CD4-positive, alpha-beta T cell treated with Interleukin-4 for 1 hour (primary cell): ENCODE results near the gene DUSP3.

Experiments
- DNase-seq, 2 donors: peaks; one replicate each; pipeline ENCODE4 v3.0.0-alpha.2; 2020 to 2022

The DUSP3 gene

DNA sequence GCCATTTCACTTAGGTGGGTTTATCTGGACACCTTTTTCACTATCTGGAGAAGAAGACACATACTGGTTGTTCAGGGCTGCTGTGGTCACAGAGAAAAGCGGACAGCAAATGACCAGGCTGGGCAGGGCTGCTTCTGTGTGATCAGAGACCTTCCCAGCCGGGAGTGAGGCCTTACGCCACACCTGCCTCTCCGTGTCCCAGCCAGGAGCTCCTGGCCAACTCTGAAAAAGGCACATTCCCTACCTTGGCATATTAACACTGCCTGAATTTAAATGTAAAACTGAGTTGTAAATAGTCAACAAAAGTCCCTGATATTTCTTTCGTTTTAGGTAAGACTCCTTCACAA is 11.1 kb downstream of the DUSP3 start:
- no peak for DNase-seq

DNA sequence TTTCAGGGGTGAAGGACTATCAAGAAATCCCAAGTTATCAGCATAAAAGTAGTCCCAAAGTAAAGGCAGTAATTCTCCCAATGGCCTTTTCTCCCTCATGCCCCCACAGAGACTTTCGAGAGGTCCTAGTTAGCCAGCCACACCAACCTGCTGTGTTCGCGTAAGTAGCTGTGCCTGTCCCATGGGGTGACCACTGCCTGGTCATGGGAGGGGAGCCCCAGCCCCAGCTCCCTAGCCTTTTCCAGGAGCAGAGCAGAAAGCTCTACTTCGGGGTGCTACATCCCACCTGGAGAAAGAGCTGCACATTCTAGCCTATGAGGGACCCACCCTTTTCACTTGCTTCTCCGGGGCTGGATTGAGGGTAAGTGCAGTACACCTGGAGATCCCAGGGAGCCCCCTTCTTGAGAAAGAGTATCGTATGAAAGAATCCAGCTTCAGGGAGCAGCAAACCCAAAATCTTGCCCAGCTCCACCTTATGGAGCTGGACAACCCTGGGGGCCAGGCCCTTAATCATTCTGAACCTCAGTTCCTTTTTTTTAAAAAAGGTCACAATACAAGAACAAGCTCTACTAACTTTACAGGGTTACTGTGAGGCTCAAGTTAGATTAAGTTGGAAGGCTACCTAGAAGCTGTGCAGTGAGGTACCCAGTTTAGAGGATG is 11.6 kb downstream of the DUSP3 start:
- DNase-seq = no peak

DNA sequence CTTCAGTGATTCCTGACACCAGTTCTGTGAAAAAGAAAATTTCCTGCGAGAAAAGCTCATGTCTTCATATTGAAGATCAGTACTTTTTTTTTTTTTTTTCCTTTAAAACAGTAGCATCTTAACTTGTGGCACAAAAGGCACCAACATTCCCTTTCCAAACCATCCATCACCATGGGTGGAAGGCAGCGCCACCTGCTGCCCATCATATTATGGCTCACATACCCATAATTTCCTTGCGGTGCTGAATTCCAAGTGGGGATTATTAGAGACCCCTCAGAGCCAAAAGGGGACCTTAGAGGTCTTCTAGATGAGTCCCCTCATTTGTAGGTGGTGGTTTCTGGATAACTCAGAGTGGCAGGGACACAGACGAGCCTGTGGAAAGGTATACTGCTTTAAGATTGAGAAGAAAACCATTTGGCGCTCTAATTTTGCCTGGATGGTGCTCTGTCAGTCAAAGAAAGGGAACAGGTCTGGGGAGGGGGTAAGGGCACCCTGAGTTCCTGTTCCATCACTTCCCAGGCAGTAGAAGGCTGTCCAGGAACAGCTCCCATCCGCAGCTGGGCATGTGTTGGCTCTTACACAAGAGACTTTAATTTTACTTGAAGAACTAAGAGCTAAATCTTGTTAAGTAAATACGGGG is 12.2 kb downstream of the DUSP3 start:
- DNase-seq = peak in 1 of 2 donors; percentile 34

DNA sequence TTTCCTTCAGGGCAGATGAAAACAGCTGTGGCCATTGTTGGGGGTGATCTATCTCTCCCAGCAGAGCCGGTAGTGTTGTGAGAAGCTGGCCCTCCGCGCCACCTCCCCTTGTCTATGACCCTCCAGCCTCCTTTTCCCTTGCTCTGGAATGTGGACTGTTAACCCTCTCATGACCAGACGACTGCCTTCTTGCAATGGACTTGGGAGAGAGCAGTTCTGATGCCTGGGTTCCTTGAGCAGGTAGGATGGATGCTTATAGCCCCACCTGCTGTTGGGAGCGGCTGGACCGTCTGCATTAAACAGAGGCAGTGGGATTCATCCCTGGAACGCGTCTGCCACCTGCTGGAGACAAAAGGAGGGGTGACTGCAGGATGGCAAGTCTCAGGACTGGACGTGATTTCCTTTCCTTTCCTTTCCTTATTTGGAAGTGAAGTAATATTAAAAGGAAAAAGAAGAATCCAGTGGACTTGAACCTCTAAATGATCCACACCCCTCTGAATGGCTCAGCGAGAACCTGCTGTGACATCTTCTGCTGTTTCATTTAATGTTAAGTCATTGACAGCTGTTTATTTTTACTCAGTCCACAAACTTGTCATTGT is 18.4 kb downstream of the DUSP3 start:
- peak; percentile 86 to 88 for DNase-seq

DNA sequence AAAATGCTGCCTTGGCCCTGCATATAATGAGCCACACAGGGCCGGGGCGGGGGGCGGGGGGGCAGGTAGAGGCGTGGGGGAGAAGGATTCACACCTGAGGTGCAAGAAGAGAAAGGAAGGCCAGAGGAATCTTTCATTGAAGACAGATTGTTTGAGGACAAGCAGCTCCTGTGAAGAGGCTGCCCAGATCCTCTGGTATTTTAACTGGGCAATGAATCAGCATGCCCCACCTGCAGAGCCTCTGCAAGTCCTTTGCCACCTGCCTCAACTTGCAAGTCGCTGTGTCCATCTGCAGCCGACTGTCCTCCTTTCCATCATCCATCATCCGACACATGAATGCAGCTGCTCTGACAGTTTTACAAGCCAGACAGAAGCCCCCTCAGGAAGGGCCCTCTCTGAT is 18.9 kb downstream of the DUSP3 start:
- DNase-seq = no peak

DNA sequence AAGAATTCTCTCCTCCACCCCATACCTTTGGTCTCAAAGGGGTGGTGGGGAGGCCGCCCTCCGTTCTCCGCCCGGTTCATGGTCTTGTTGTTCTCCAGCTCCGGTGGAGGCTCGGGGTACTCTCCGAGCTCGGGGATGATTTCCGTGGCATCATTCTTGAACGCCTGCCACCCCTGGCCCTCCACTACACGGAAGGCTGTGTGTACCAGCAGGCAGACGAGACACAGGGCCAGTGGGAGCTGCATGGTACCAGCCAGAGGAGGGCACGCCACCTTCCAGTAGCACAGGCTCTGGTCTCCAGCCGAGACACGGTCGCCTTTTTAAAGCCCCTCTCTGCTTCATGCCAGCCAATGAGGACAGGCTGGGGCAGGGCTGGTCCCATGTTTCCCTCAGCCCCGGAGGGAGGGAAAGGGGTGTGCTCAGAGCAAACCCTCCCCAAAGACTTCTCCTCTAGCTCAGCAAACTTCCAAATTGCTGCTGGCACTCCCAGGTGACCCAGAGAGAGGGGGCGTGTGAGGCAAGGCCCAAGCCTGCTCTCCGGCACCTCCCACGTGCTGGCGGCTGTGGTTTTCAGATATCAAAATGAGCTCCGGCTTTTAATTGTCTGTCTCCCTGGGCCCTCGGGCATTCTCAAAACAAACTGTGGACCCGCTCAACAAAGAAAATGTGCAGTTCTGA is 20.1 kb downstream of the DUSP3 start, which contains the start of gene SOST:
Gene SOST, minus strand, starts transcription at position 295 of the 678 bp plus-strand sequence. Its CDS starts 50 bp downstream, at position 245.
- DNase-seq = no peak

DNA sequence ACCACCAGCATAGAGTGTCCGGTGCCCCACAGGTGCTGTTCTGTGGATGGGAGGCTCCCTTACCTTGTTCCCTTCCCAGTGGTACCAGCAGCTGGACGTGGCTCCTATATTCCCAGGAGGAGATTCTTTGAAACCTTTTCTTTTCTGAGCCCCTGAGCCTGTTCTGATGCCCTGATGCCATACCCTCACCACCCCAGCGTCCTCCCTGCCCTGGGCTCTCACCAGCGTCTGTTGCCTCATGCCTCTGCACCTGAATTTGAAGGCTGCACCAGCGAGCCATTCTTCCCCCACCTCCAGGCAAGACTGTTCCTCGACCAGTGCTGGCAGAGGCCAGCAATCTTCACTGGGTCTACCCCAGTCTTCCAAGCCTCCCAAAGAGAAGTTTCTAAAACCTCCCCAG is 20.7 kb downstream of the DUSP3 start:
- no peak for DNase-seq

DNA sequence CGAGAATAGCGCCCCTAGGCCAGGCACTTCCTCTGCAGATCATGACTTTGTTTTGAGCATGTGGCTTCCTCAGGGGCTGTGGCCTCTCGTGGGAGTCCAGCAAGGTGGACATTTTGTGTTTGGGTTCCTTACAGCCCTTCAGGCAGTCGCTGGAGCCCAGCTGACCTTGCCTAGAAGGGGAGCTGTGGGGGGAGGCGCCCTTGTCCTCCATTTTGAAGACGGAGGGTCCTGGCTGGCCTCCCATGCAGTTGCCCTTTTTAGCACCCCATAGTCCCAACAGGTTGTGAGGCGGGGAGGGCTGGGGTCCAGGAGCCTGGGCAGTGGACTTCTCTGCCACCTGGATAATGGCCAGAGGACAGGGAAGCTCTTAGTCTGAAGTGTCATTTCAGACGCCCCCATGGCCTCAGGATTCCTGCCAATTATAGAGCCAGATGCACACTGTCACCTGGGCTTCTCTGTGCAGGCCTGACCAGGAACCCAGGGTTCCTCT is 21.6 kb downstream of the DUSP3 start:
- no peak for DNase-seq

DNA sequence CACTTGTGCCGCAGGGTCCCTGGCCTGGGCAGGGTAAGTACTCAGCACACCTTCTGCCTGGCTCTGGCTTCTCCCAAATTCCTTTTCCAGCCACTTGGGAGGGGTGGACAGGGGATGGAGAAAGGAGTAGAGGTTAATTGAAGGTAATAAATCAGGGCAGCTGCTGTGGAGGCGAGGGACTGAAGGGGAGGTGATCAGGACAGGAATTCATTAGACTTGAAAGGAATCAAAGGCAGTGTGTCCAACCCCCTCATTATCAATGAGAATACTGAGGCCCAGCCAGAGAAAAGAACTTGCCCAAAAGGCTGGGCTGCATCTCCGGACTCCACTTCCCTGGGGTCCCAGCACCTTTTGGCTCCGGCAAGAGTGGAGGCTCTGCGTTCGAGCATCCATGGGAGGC is 22.6 kb downstream of the DUSP3 start:
- no peak for DNase-seq

DNA sequence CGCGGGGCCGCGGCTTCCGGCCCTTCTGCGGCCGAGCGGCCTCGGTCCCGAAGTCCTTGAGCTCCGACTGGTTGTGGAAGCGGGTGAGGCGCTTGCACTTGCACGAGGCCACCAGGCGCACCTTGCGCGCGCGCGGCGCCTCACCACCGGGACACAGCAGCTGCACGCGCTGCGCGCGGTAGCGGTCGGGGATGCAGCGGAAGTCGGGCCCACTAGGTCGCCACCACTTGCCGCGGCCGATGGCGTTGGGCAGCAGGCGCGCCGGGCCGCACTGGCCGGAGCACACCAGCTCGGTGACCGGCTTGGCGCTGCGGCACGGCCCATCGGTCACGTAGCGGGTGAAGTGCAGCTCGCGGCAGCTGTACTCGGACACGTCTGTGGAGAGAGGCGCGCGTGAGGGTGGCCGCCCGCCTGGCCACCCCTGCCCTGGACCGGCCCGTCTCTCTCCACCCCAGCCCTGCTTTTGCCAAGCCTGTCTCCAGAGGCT is 23.3 kb downstream of the DUSP3 start:
- no peak for DNase-seq

DNA sequence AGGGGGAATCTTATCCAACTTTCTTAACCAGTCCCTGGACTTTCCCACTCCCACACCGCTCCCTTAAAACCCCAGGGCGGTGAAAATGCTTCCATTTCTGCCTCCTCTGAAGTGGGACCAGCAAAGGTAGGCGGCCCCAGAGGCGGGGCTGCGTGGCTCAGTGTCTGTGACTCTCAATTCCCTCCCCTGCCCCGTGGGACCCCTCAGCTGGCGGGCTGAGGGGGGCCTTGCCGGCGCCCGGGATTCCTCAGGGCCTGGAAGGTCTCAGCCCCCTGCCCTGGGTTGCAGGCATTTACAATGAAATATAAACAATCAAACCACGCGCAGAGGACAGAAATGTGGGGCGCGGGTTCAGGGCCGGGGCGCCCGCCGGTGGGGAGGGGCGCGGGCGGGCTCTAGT is 23.8 kb downstream of the DUSP3 start:
- no peak for DNase-seq

DNA sequence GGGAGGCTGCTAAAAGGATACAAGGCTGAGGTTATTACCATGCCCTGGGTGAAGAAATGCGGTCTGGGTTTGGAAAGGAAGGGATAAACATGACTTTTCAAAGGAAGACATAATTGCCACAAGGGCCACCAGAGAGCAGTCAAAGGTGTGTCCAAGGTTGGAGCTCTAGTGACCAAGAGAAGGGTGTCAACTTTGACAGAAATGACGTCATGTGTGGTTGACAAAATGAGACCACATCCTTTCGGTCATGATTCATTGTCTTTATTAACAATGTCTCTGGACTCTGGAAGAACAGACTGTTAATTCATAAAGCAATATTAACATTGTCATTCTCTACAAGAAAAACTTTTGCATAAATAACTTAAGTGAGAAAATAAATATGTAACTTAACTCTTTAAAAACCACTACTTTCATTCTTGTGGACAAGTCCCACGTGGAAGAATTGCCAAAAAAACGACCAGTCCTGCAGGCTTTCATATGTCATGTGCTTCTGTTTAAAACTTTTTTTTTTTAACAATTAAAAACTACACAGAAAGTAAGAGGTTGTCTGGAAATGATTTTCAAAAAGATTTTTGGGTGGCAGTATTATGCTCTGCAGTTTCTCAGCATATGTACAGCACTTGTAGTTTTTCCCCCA is 25.2 kb downstream of the DUSP3 start:
- DNase-seq = peak in 1 of 2 donors; percentile 14

DNA sequence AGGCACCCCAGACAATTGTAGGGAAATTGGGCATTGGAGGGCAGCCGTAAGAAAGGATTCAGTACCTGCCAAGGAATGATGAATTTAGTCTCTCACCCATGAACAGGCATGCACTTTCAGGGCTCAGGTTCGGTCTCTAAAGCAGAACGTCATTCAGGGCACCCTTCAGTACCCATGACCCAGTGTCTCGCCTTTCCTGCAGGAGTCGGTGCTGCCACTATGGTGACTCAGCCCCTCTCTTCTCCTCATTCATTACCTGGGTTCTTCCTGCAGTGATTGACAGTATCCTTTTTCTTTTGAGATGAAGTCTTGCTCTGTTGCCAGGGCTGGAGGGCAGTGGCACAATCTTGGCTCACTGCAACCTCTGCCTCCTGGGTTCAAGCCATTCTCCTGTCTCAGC is 28.6 kb downstream of the DUSP3 start:
- DNase-seq = no peak

DNA sequence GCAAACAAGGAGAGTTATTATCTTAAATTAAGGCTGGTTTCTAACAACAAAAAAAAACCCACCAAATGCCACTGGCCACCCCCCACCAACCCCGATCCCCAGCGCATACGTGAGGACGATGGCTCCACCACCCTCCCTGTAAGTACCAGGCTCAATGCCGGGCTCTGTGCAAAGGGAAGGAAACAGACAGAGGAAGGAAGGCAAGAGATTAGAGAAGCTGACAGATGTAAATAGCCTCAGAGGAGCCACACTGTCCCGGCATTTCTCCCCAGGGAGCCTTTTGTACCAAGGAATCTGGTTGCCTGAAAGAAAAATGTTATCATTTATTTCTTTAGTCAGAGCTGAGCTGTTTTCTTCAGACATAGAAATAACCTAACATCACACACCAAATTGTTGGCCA is 33.2 kb downstream of the DUSP3 start:
- no peak for DNase-seq

DNA sequence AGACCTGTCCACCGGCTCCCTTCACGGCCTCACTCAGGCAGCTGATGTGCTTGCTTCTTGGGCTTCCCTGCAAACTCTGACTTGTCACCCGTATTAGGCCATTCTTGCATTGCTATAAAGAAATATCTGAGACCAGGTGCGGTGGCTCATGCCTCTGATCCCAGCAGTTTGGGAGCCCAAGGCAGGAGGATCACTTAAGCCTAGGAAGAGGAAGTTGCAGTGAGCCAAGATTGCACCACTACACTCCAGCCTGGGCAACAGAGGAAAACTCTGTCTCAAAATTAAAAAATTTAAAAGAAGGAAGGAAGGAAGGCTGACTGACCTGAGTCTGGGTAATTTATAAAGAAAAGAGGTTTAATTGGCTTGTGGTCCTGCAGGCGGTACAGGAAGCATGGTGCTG is 37.1 kb downstream of the DUSP3 start:
- DNase-seq = no peak

DNA sequence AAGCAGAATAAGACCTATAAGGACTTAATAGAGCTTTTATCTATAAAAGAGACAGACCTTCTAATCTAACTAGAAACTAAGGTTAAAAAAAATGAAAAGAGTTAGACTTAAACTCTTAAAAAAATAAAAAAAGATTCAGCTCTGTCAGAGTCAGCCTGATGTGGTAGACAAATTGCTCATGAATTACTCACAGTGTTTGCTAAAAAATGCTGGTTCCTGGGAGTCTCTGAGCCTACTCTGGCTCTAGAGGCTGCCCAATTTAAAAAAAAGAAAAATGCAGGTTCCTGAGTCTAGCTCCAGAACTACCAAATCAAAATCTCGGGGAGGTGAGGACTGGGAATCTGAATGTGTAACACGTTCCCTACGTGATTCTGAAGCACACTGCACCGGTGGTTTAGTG is 38.2 kb downstream of the DUSP3 start:
- no peak for DNase-seq

DNA sequence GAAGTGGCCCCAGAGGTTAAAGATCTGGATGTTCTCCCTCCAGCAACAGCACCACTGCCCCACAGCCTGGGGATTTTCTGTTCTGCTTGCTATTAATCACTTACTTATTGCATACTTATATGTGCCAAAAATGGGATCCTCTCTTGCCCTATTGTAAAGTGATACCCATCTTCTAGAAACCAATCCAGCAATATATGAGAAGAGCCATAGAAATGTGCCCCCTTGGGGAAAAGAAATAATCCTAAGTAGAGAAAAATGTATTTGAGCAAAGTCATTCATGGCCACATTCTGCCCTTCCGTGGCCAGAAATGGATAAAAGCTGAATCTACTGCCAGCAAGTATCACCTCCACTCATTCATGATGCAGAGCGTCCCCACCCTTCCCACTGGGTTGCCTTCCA is 41.1 kb downstream of the DUSP3 start:
- no peak for DNase-seq

DNA sequence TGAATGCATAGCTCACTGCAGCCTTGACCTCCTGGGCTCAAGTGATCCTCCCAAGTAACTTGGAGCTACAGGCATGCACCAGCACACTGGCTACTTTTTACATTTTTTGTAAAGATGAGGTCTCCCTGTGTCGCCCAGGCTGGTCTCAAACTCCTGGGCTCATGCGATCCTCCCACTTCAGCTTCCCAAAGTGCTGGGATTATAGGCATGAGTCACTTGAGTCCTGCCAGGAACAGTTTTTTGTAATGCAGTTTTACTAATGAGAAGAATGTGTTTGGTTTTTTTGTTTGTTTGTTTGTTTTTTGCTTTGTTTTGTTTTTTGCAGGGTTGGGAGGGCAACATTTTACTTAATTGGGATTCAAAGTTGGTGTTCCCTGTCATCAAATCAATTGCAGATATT is 42.4 kb downstream of the DUSP3 start:
- no peak for DNase-seq

DNA sequence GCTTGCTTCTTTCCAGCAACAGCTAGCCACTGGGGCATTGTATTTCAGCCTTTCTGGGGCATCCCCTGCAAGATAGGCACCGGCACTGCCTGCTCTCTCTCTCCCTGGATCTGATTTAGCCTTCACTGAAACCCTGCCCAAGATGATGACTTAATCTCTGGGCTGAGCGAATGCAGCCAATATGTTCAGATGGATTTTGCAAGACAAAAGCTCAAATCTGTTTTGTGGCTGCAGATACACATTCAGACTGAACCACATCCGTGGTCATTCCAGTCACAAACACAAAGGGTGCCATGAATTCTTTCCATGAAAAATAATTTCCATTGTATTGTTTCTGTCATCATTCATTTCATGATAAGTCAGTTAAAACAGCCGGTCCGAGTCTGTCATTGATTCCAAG is 44.4 kb downstream of the DUSP3 start:
- DNase-seq = no peak

DNA sequence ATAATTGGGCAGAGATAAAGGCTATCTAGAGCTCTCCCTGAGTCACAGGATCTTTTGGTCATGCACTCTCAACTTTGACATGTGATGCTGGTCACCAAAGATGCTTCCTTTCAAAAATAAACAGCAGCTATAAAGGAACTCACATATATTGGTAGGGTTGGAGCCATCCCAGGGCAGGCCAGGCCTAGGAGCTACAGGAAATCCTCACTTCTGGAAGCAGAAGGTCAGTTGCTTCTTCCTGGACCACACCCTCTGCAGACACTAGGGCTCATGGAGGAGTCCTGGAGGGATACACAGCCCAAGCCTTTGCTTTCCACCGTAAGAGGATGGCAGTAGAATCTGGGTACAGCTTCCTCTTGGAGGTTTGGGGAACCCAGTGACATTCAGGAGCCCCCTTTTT is 44.8 kb downstream of the DUSP3 start:
- no peak for DNase-seq

DNA sequence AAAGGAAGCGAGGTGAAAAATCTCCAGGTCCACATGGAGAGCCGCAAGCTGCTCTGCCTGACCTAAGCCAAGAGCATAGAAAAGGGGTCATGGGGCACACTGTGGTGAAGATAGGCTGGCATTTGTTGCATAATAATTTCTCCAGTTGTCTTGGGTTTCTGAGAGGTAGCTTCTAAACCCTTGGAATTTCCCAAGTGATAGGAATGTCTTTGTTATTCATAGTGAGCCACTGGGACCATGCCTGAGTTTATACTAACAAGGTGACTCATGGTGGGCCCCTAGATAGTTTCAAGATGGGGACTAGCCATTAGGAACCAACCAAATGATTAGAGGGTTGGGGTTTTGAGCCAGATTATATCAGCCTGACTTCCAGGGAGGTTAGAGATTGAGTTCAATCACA is 45.8 kb downstream of the DUSP3 start:
- DNase-seq = no peak

DNA sequence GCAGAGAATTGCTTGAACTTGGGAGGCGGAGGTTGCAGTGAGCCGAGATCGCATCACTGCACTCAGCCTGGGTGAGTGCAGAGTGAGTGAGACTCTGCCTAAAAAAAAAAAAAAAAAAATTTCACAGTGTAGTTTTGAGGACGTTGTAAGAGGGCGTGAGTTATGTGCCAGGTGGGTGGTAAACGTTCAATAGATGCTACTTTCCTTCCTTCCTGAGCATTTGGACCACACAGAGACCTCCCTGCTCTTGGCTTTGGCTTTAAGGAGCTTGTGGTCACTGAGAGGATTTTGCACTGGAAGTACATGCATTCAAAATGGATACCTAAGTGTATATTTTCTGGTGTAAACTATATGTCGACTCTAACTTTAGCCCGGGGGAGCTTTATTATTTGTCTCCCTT is 50.7 kb downstream of the DUSP3 start:
- no peak for DNase-seq

DNA sequence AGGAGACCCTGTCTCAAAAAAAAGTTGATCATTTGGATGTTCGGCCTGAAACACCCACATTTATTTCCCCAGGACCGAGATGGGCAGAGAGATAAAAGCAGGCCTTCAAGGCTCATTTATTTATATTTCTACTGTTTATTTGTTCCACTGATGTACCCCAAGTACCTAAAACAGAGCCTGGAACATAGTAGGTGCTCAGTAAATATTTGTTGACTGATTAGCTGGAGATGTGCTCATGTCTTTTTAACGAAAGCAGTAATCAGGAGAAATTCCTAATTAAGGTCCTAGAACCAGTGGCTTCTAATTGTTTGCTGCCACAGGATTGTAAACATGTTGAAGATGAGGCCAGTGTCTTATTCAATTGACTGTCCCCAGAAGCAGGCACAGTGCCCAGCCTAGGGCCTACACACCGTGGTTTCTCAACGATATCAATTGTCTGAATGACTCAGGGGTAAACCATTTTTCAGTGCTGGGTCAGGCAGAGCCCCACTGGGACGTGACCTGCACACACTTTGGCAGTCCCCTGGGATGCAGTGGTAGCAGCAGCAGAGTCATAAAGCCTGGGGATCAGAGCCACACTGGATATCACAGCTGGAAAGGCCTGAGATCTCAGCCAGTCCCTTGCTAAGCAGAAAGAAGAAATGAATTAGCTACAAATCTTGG is 54.9 kb downstream of the DUSP3 start:
- DNase-seq = no peak
